22Rv1 (cell line): ENCODE data around the gene DNAAF8.

Experiments
- ZFX ChIP-seq: fragments of 450-650 bp; IDR thresholded peaks from 2 replicates; pipeline ENCODE4 v1.6.1; 2017; ENCODE audit warnings: antibody characterized with exemption, borderline replicate concordance
- TF ChIP-seq, protein P1 (sequence below): fragments of 450-650 bp; IDR thresholded peaks from 2 replicates; pipeline ENCODE4 v1.5.1; 2017; ENCODE audit warnings: mild to moderate bottlenecking

DNA sequence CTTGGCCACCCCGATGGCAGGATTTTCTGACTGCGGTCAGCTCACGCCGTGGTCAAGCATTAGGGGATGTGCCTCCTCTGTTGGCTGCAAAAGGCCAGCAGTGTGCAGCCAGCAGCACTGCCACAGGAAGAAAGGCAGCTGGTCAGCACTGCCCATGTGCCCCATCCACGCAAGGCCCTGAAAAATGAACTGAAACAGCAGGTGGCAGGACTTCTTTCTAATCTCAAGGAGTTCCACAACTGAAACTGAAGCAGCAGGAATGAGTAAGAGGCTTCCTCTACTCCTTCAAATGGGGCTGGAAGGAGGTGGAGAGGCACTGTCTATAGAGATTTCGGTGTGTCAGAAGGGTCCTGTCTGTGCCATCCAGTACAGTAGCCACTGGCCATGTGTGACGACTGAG lies 29.5 kb downstream of the DNAAF8 start:
- TF ChIP-seq, protein P1, sequence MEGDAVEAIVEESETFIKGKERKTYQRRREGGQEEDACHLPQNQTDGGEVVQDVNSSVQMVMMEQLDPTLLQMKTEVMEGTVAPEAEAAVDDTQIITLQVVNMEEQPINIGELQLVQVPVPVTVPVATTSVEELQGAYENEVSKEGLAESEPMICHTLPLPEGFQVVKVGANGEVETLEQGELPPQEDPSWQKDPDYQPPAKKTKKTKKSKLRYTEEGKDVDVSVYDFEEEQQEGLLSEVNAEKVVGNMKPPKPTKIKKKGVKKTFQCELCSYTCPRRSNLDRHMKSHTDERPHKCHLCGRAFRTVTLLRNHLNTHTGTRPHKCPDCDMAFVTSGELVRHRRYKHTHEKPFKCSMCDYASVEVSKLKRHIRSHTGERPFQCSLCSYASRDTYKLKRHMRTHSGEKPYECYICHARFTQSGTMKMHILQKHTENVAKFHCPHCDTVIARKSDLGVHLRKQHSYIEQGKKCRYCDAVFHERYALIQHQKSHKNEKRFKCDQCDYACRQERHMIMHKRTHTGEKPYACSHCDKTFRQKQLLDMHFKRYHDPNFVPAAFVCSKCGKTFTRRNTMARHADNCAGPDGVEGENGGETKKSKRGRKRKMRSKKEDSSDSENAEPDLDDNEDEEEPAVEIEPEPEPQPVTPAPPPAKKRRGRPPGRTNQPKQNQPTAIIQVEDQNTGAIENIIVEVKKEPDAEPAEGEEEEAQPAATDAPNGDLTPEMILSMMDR = no peak
- no peak for TF ChIP-seq ZFX
